Measurements from ENCODE around the gene LARP6. TPM values are rescaled to one million over a fixed set of nuclear protein-coding genes. Genes with fewer than 3 reads are reported as not detected.

LARP6 gene
- total and polyA plus RNA-seq, 2 experiments from 2014 or later: 20.0 to 22.4 TPM

- TF ChIP-seq ZNF114 (CRISPR knock-in tag; IDR thresholded peaks at IDR 0.05) (no peak), CTCF (conservative IDR thresholded peaks at IDR 0.05; ENCODE audit: low read depth in 2 of 2) (no peak), EZH2 (IDR thresholded peaks at IDR 0.05; ENCODE audit: low read depth, unreplicated experiment) (no peak), STAT1 (IDR thresholded peaks at IDR 0.05; ENCODE audit: unreplicated experiment) (no peak), JUNB (IDR thresholded peaks at IDR 0.05; ENCODE audit: unreplicated experiment) (no peak), REST (IDR thresholded peaks at IDR 0.05; ENCODE audit: unreplicated experiment) (no peak), EZH2phosphoT487 (IDR thresholded peaks at IDR 0.05; ENCODE audit: unreplicated experiment) (no peak), ZNF331 (CRISPR knock-in tag; IDR thresholded peaks at IDR 0.05; ENCODE audit: low read depth) (no peak), NANOG (IDR thresholded peaks at IDR 0.05; ENCODE audit: borderline replicate concordance) (no peak), POLR2AphosphoS5 (IDR thresholded peaks at IDR 0.05; ENCODE audit: low read depth) (no peak), ETS1 (IDR thresholded peaks at IDR 0.05) (no peak), CREB1 (CRISPR knock-in tag; IDR thresholded peaks at IDR 0.05; ENCODE audit: low read depth) (no peak), ZNF462 (CRISPR knock-in tag; IDR thresholded peaks at IDR 0.05) (no peak)
- H3K27ac ChIP-seq (ENCODE audit: low read depth): no peak overlapping the region
- H3K36me3 ChIP-seq (ENCODE audit: insufficient read depth): no peaks in the 10 kb centered on the region
- no peak overlapping the region for H3K4me3 Mint-ChIP-seq
- no peaks in the 10 kb centered on the region for H3K9me2 ChIP-seq (ENCODE audit: insufficient read depth)
- no peak overlapping the region for H3K27ac Mint-ChIP-seq
- DNase-seq (ENCODE audit: low spot score) (no peak), ATAC-seq (no peak)
- H4K20me1 ChIP-seq (replicated peaks; ENCODE audit: insufficient read depth): no peaks in the 10 kb centered on the region
- no peak overlapping the region for H3K4me2 ChIP-seq
- no peaks in the 10 kb centered on the region for H3K4me1 ChIP-seq (ENCODE audit: insufficient read depth)
- H3K36me3 Mint-ChIP-seq (ENCODE audit: low read depth): no peaks in the 10 kb centered on the region
- no peak overlapping the region for H3K4me3 ChIP-seq
- H3K79me2 ChIP-seq (replicated peaks; ENCODE audit: insufficient read depth): no peaks in the 10 kb centered on the region
- H3K27me3 Mint-ChIP-seq (ENCODE audit: insufficient read depth, low read depth, poor library complexity): peaks cover 2% of the 10 kb centered on the region
- H3K9me3 Mint-ChIP-seq: no peaks in the 10 kb centered on the region
- H3K4me1 Mint-ChIP-seq: peaks cover 4% of the 10 kb centered on the region; the same call in 1 of the 3 replicates
- no peaks in the 10 kb centered on the region for H3K27me3 ChIP-seq (ENCODE audit: insufficient read depth)
- no peaks in the 10 kb centered on the region for H3F3A ChIP-seq (replicated peaks; ENCODE audit: low read depth)
- H2AFZ ChIP-seq: no peak overlapping the region
Observed at GRCh38 chr15:70796516-70797310, 57.2 kb downstream of the LARP6 start.

Data from GM23338 (cell line).